H9 (cell line): ENCODE data around the gene MDH1. TPM values are rescaled to one million over a fixed set of nuclear protein-coding genes. Genes with fewer than 3 reads are reported as not detected.
"Not testable (repeated sequence)": the region's sequence is repeated elsewhere in the genome, so short reads cannot be mapped to it uniquely, and the experiment has no call there.

Experiments
- DNase-seq: peaks from one replicate; pipeline ENCODE4 v3.0.0-alpha.2; 2017
- H2AFZ ChIP-seq: one replicate; pipeline ENCODE4 v1.6.1; 2013; ENCODE audit warnings: mild to moderate bottlenecking, low read length, control low read depth, moderate library complexity
- H2AK5ac ChIP-seq: 2 replicates; pipeline ENCODE4 v1.6.1; 2013; ENCODE audit warnings: low read length, control low read depth, mixed read lengths; ENCODE audit not compliant: insufficient read length
- H2BK120ac ChIP-seq: one replicate; pipeline ENCODE4 v1.6.1; 2013; ENCODE audit warnings: low read depth, mild to moderate bottlenecking, low read length, control low read depth, inconsistent platforms; ENCODE audit not compliant: poor library complexity, severe bottlenecking
- H2BK12ac ChIP-seq: 2 replicates; pipeline ENCODE4 v1.6.1; 2013; ENCODE audit warnings: low read length, control low read depth, mixed read lengths, low read depth; ENCODE audit not compliant: insufficient read length
- H2BK15ac ChIP-seq: 2 replicates; pipeline ENCODE4 v1.6.1; 2013; ENCODE audit warnings: low read depth, low read length, control low read depth
- H2BK20ac ChIP-seq: one replicate; pipeline ENCODE4 v1.6.1; 2013; ENCODE audit warnings: low read depth, mild to moderate bottlenecking, low read length, control low read depth, inconsistent platforms; ENCODE audit not compliant: poor library complexity, severe bottlenecking
- H2BK5ac ChIP-seq: 2 replicates; pipeline ENCODE4 v1.6.1; 2013; ENCODE audit warnings: low read length, control low read depth, mixed read lengths; ENCODE audit not compliant: insufficient read length
- H3K14ac ChIP-seq: 2 replicates; pipeline ENCODE4 v1.6.1; 2013; ENCODE audit warnings: low read length, control low read depth; ENCODE audit not compliant: insufficient read depth
- H3K18ac ChIP-seq: 2 replicates; pipeline ENCODE4 v1.6.1; 2013; ENCODE audit warnings: low read depth, mild to moderate bottlenecking, mixed read lengths, low read length, control low read depth; ENCODE audit not compliant: insufficient read length
- H3K23ac ChIP-seq: 2 replicates; pipeline ENCODE4 v1.6.1; 2013; ENCODE audit warnings: low read length, control low read depth, mixed read lengths, low read depth; ENCODE audit not compliant: insufficient read length
- H3K23me2 ChIP-seq: 2 replicates; pipeline ENCODE4 v1.6.1; 2013; ENCODE audit warnings: low read depth, mild to moderate bottlenecking, mixed read lengths, low read length, control low read depth; ENCODE audit not compliant: insufficient read length, poor library complexity, severe bottlenecking
- H3K27ac ChIP-seq: 2 replicates; pipeline ENCODE4 v1.5.1; 2013; ENCODE audit warnings: low read length, control low read depth, mixed read lengths, low read depth; ENCODE audit not compliant: insufficient read length
- H3K27me3 ChIP-seq: 2 replicates; pipeline ENCODE4 v1.6.1; 2013; ENCODE audit warnings: low read length, control low read depth, inconsistent platforms; ENCODE audit not compliant: insufficient read depth
- H3K4ac ChIP-seq: 2 replicates; pipeline ENCODE4 v1.6.1; 2013; ENCODE audit warnings: low read depth, mild to moderate bottlenecking, control low read depth, inconsistent platforms, low read length, moderate library complexity
- H3K4me1 ChIP-seq: 2 replicates; pipeline ENCODE4 v1.6.1; 2013; ENCODE audit warnings: low read length, control low read depth, inconsistent platforms; ENCODE audit not compliant: insufficient read depth
- H3K4me2 ChIP-seq: 2 replicates; pipeline ENCODE4 v1.6.1; 2013; ENCODE audit warnings: low read length, control low read depth, mixed read lengths; ENCODE audit not compliant: insufficient read length, insufficient read depth
- H3K56ac ChIP-seq: 2 replicates; pipeline ENCODE4 v1.6.1; 2013; ENCODE audit warnings: low read depth, mild to moderate bottlenecking, mixed read lengths, low read length, control low read depth; ENCODE audit not compliant: insufficient read length
- H3K79me1 ChIP-seq: 2 replicates; pipeline ENCODE4 v1.6.1; 2013; ENCODE audit warnings: low read depth, mild to moderate bottlenecking, moderate library complexity, low read length, control low read depth, inconsistent platforms; ENCODE audit not compliant: insufficient read depth, poor library complexity, severe bottlenecking
- H3K79me2 ChIP-seq: 2 replicates; pipeline ENCODE4 v1.6.1; 2013; ENCODE audit warnings: low read length, control low read depth, inconsistent platforms; ENCODE audit not compliant: insufficient read depth
- H3K9ac ChIP-seq: 2 replicates; pipeline ENCODE4 v1.6.1; 2013; ENCODE audit warnings: low read length, control low read depth, mixed read lengths; ENCODE audit not compliant: insufficient read length; ENCODE audit errors: extremely low read depth
- H3K9me3 ChIP-seq: one replicate; pipeline ENCODE4 v1.6.1; 2013; ENCODE audit warnings: low read depth, low read length, inconsistent platforms; ENCODE audit not compliant: control insufficient read depth
- H3T11ph ChIP-seq: one replicate; pipeline ENCODE4 v1.6.1; 2013; ENCODE audit warnings: mild to moderate bottlenecking, low read length, control low read depth, inconsistent platforms
- H4K20me1 ChIP-seq: one replicate; pipeline ENCODE4 v1.6.1; 2013; ENCODE audit not compliant: control insufficient read depth, insufficient read length, insufficient read depth
- H4K5ac ChIP-seq: 2 replicates; pipeline ENCODE4 v1.6.1; 2013; ENCODE audit warnings: low read depth, mild to moderate bottlenecking, mixed read lengths, low read length, control low read depth; ENCODE audit not compliant: insufficient read length
- H4K8ac ChIP-seq: replicated peaks from 2 replicates; pipeline ENCODE4 v1.6.1; 2013; ENCODE audit warnings: low read length, control low read depth, mixed read lengths, low read depth; ENCODE audit not compliant: insufficient read length
- H4K91ac ChIP-seq: 2 replicates; pipeline ENCODE4 v1.6.1; 2013; ENCODE audit warnings: low read depth, mild to moderate bottlenecking, moderate library complexity, mixed read lengths, low read length, control low read depth; ENCODE audit not compliant: insufficient read length
- H3K27ac Mint-ChIP-seq, 3 experiments: 2 replicates in 2 of 3; 3 replicates in 1 of 3; pipeline ENCODE4 v1.8.0; 2020 to 2021; ENCODE audit warnings: mixed read lengths in 3 of 3, mild to moderate bottlenecking in 1 of 3, moderate library complexity in 1 of 3
- H3K27me3 Mint-ChIP-seq: 2 replicates; pipeline ENCODE4 v1.8.0; 2021; ENCODE audit warnings: low read depth, mild to moderate bottlenecking, moderate library complexity, mixed read lengths
- H3K36me3 Mint-ChIP-seq, 3 experiments: 2 replicates in 2 of 3; 3 replicates in 1 of 3; pipeline ENCODE4 v1.8.0; 2020 to 2021; ENCODE audit warnings: low read depth in 3 of 3, mixed read lengths in 3 of 3; ENCODE audit not compliant: insufficient read depth in 1 of 3
- H3K4me1 Mint-ChIP-seq, 2 experiments: 2 replicates each; pipeline ENCODE4 v1.8.0; 2020; ENCODE audit warnings: mixed read lengths in 2 of 2
- H3K4me3 Mint-ChIP-seq, 2 experiments: 2 replicates in 1 of 2; 3 replicates in 1 of 2; pipeline ENCODE4 v1.8.0; 2020 to 2021; ENCODE audit warnings: mild to moderate bottlenecking in 2 of 2, mixed read lengths in 2 of 2, moderate library complexity in 1 of 2
- H3K9me3 Mint-ChIP-seq, 2 experiments: 2 replicates in 1 of 2; 3 replicates in 1 of 2; pipeline ENCODE4 v1.8.0; 2020; ENCODE audit warnings: mild to moderate bottlenecking in 2 of 2, mixed read lengths in 2 of 2, moderate library complexity in 1 of 2
- WGBS: extraction: QIAGEN DNeasy Blood & Tissue Kit; methylation state at CpG from one replicate; pipeline ENCODE4 v1.1.7; 2013; ENCODE audit warnings: missing lambda C conversion rate, low lambda C conversion rate, mixed read lengths; ENCODE audit not compliant: insufficient read length; ENCODE audit errors: extremely low coverage; 5-methylcytosine and 5-hydroxymethylcytosine counted together
- total RNA-seq: library from RNA; stranded (reverse); gene quantifications from 2 replicates; pipeline ENCODE4 v1.2.1, GENCODE V29; 2021
- TF ChIP-seq, protein P1 (sequence below): fragments of 200-600 bp; sonication (generic); conservative IDR thresholded peaks from 3 replicates; pipeline ENCODE4 v1.8.0; 2021; ENCODE audit warnings: antibody characterized with exemption, mild to moderate bottlenecking

The MDH1 gene
- total RNA-seq, 1 experiment from 2014 or later, result 324 TPM

GRCh38 chr2:63604666-63605065, 15.9 kb downstream of the MDH1 start:
- Histone ChIP-seq H3K4ac (no peak overlapping the region), H2AFZ (no peak overlapping the region), H3K14ac (no peak overlapping the region), H4K5ac (no peak overlapping the region), H2BK15ac (no peak overlapping the region), H3K56ac (no peak overlapping the region), H3K23me2 (no peaks in the 10 kb centered on the region), H2BK5ac (no peak overlapping the region), H3K9ac (no peak overlapping the region), H3K79me2 (no peaks in the 10 kb centered on the region), H3K4me1 (no peaks in the 10 kb centered on the region), H3T11ph (no peak overlapping the region), H3K9me3 (no peaks in the 10 kb centered on the region), H3K27me3 (no peaks in the 10 kb centered on the region), H3K18ac (no peak overlapping the region), H2AK5ac (no peak overlapping the region), H4K20me1 (no peaks in the 10 kb centered on the region), H3K27ac (no peak overlapping the region), H3K23ac (no peak overlapping the region), H3K79me1 (peaks cover 4% of the 10 kb centered on the region), H2BK12ac (no peak overlapping the region), H4K91ac (no peak overlapping the region), H3K4me2 (no peak overlapping the region), H2BK120ac (no peak overlapping the region), H4K8ac (no peak overlapping the region), H2BK20ac (no peak overlapping the region)
- TF ChIP-seq, protein P1, sequence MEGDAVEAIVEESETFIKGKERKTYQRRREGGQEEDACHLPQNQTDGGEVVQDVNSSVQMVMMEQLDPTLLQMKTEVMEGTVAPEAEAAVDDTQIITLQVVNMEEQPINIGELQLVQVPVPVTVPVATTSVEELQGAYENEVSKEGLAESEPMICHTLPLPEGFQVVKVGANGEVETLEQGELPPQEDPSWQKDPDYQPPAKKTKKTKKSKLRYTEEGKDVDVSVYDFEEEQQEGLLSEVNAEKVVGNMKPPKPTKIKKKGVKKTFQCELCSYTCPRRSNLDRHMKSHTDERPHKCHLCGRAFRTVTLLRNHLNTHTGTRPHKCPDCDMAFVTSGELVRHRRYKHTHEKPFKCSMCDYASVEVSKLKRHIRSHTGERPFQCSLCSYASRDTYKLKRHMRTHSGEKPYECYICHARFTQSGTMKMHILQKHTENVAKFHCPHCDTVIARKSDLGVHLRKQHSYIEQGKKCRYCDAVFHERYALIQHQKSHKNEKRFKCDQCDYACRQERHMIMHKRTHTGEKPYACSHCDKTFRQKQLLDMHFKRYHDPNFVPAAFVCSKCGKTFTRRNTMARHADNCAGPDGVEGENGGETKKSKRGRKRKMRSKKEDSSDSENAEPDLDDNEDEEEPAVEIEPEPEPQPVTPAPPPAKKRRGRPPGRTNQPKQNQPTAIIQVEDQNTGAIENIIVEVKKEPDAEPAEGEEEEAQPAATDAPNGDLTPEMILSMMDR, result no peak
- no peaks in the 10 kb centered on the region for H3K27me3 Mint-ChIP-seq
- no peak for DNase-seq
- no peak overlapping the region for H3K4me3 Mint-ChIP-seq
- H3K9me3 Mint-ChIP-seq, result no peaks in the 10 kb centered on the region
- no CpG with 5 or more reads among the region's 4 CpGs for WGBS
- peaks cover 16 to 33% of the 10 kb centered on the region in 2 experiments for H3K4me1 Mint-ChIP-seq
- peaks cover 48 to 83% (median 81%) of the 10 kb centered on the region in 3 experiments for H3K36me3 Mint-ChIP-seq
- H3K27ac Mint-ChIP-seq, result peak overlapping the region in 2 of 3 experiments; percentile 65 to 87; a peak in 3 of 7 replicates

GRCh38 chr2:63608865-63609264, 20.1 kb downstream of the MDH1 start:
- not testable (repeated sequence) for H2BK20ac ChIP-seq, H3K4me1 ChIP-seq, H4K20me1 ChIP-seq, H3K4me3 Mint-ChIP-seq, H4K91ac ChIP-seq, H3K79me2 ChIP-seq, H2BK5ac ChIP-seq, H3K14ac ChIP-seq, H4K5ac ChIP-seq, H3K27ac ChIP-seq, H3K9me3 ChIP-seq, H3K23ac ChIP-seq, H2AFZ ChIP-seq, H2BK15ac ChIP-seq, H4K8ac ChIP-seq, DNase-seq, H3K4ac ChIP-seq, H3K56ac ChIP-seq, H2AK5ac ChIP-seq, H3K27me3 Mint-ChIP-seq, H3K27me3 ChIP-seq, H3K18ac ChIP-seq, H3K9me3 Mint-ChIP-seq, H3K23me2 ChIP-seq, H3T11ph ChIP-seq, H3K79me1 ChIP-seq, H2BK12ac ChIP-seq, H2BK120ac ChIP-seq, H3K4me2 ChIP-seq, H3K9ac ChIP-seq
- H3K36me3 Mint-ChIP-seq, result peaks cover 35 to 77% (median 50%) of the 10 kb centered on the region in 3 experiments
- peaks cover 29 to 46% of the 10 kb centered on the region in 2 experiments for H3K4me1 Mint-ChIP-seq
- peak overlapping the region in 2 of 3 experiments; percentile 51 to 96; a peak in 4 of 7 replicates for H3K27ac Mint-ChIP-seq
- no CpG with 5 or more reads among the region's 8 CpGs for WGBS
